Eye (tissue), 1 donor: Measurements from ENCODE around the gene DMRTC2.
A peak's percentile ranks its signal among the peaks of the same experiment; 100 is the strongest.
"Not testable (repeated sequence)": the region's sequence is repeated elsewhere in the genome, so short reads cannot be mapped to it uniquely, and the experiment has no call there.

Experiments
- DNase-seq: peaks from one replicate; pipeline ENCODE4 v3.0.0-alpha.2; 2015

DMRTC2 gene

GRCh38 chr19:41871573-41872383 lies 26.9 kb downstream of the DMRTC2 start:
- no peak for DNase-seq

DNA sequence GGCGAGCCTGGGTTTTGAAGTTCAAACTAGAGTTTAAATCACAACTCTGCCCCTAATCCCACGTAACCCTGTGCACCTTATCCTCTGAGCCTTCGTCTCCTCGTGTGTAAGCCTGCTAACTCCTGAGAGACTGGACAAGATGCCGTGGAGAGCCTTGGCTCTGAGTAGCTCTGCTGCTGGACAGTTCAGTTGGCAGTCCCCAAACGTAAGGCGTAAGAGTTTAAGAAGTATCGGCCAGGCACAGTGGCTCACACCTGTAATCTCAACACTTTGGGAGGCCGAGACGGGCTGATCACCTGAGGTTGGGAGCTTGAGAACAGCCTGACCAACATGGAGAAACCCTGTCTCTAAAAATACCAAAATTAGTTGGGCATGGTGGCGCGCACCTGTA lies 27.5 kb downstream of the DMRTC2 start:
- no peak for DNase-seq

DNA sequence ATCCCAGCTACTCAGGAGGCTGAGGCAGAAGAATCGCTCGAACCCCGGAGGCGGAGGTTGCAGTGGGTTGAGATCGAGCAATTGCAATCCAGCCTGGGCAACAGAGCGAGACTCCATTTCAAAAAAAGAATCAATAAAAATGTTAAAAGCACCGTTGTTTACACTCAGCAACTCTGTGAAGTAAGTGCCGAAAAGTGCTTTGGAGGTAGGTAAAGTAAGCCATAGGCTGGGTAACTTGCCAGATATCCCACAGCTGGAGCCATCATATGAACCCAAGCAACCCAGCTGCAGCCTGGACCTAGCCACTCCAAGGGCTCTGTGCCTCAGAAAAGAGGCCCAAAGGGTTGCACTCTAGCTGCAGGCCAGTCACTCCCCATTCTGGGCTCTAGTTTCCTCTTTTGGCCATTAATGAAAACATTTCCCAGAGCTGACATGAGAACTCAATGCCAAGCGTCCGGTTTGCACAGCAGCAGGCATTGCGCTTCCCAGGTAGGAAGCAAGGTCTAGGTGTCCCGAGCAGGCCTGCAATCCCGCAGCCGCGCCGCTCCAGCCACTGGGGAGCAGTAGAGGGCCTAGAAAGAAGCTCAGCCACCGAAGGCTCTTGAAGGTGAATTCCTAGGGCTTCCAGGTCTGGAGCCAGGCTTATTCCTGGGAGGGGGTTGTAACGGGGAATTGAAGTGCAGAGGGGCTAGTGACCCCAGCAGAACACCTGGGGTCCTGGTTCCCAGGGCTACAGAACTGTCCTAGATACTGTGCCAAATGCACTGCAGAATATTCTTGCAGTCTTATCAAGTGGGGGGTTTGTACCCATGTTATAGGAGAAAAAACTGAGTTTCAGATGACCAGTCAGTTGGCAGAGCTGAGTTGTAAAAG lies 28.2 kb downstream of the DMRTC2 start:
- DNase-seq: peak; percentile 71

- not testable (repeated sequence) for DNase-seq
Measured at GRCh38 chr19:41875973-41876372, 31.1 kb downstream of the DMRTC2 start.

GRCh38 chr19:41876847-41877832 lies 32.3 kb downstream of the DMRTC2 start, which contains the start of gene CD79A:
Gene CD79A (plus strand): TSS chr19:41877279. CDS start chr19:41877305, 26 bp downstream.
- DNase-seq: no peak

GRCh38 chr19:41877916-41878905 lies 33.4 kb downstream of the DMRTC2 start:
- DNase-seq: no peak

DNA sequence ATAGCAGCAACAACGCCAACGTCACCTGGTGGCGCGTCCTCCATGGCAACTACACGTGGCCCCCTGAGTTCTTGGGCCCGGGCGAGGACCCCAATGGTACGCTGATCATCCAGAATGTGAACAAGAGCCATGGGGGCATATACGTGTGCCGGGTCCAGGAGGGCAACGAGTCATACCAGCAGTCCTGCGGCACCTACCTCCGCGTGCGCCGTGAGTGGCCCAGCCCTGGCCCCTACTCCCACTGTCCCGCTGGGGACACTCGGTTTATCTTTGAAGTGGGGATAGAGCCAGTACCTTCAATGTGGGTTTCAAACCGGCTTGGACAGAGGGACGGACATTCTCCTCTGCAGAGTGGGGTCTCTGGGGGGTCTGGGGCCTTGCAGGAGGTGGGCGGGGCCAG lies 34.2 kb downstream of the DMRTC2 start:
- no peak for DNase-seq

- DNase-seq: no peak
Measured at GRCh38 chr19:41879670-41880328, 35.0 kb downstream of the DMRTC2 start.

DNA sequence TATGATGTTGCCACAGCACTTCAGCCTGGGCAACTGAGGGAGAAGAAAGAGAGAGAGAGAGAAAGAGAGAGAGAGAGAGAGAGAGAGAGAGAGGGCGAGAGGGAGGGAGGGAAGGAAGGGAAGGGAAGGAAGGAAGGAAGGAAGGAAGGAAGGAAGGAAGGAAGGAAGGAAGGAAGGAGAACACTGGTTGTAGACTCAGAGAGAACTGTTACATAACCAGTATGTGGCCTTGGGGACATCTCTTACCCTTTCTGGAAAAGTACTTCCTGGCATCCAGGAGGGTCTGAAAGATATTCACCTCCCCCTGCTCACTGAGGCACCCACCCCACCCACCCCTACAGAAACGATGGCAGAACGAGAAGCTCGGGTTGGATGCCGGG lies 35.5 kb downstream of the DMRTC2 start:
- no peak for DNase-seq

- DNase-seq: peak; percentile 43
Measured at GRCh38 chr19:41882568-41883462, 38.0 kb downstream of the DMRTC2 start, which contains the start of gene ARHGEF1. Gene ARHGEF1 (plus strand): TSS chr19:41883184. CDS start chr19:41888083, 4,899 bp downstream.

DNA sequence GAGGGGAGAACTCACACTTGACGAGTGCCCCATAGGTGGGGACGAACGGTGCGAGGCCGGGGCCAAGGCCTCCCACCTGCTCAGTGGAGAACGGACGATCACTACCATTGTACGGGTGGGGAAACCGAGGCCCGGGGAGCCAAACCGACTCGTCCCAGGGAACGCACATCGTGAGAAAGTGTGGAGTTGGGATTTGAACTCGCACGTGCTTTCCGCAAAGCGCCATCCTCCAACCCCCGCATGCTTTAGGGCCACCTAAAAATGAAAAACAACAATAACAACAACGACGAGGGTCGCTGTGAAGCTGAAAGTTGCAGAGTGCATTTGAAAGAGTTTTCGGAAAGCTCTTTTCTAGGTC lies 38.6 kb downstream of the DMRTC2 start:
- DNase-seq: no peak

- peak; percentile 96 for DNase-seq
Measured at GRCh38 chr19:41883821-41884733, 39.2 kb downstream of the DMRTC2 start.

DNA sequence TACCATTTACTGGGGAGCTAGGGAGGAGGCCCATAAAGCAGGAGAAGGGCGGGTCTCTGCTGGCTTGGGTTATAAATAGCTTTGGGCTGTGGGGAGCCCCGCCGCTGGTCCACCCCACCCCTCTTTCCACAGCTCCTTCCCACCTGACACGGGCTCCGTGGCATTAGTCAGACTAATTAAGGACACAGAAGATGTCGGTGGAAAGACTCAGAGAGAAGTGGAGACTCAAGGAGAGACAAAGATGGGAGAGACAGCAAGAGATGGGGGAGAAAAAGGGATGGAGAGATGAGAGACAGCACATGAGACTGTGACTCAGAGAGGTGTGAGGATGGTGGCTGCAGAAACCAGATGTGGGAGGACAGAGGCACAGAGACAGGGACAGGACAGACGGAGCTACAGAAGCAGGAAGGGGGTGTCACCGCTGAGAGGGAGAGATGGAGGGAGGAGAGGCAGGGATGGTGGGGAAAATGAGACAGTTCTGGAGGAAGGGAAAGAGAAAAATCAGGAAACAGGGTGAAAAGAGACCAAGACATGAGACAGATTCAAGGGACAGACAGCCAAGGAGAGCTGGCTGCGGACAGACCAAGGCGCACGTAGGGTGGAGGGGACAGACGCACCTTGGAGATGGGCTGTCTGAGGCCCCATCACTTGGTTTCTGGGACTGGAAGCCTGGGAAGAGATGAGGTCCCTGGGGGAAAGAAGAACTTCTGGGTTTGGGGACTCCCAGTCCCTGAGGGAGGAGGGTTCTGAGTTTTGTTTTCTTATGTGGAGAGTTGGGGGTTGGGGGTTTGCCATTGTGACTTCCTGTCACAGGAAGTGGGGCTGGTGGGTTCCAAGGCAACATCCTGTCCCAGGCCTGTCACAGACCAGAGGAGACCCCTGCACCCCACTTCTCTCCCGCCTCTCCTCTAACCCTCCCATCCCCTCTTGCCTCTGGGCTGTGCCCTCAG lies 42.2 kb downstream of the DMRTC2 start:
- DNase-seq: no peak

- no peak for DNase-seq
Measured at GRCh38 chr19:41887711-41888382, 43.0 kb downstream of the DMRTC2 start.

DNA sequence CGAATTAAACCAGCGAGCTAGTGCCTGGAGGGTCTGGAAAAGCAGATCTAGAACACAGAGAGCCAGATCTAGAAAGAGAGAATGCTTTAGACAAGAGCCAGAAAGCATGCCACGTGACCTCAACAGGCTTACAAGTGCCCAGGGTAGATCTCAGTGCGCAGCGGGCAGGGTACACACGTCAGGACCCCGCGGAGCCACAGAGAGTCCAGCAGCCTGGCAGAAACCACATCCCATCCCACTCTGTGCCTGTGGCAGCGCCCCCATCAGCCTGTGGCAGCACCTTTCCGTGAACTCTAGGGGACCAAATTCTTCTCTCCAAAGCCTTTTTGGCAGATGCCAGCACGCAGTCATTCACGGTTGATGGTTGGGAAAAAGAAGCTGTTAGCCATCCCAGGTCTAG lies 44.1 kb downstream of the DMRTC2 start:
- DNase-seq: no peak

DNA sequence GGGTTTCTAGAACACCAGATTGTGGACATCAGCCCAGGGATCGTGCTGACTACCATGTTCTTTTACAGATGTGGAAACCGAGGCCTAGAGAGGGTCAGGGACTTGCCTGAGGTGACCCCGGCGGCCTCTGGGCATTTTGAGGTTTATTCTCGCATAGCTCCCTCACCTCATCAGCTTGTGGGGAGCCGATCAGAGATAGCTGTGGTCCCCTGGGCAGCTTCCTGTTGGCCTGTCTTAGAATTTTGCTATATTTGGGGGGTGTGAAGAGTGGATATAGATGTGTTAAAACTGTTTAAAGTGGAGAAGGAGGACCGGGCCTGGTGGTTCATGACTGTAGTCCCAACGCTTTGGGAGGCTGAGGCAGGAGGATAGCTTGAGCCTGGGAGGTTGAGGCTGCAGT lies 45.1 kb downstream of the DMRTC2 start:
- DNase-seq: no peak

DNA sequence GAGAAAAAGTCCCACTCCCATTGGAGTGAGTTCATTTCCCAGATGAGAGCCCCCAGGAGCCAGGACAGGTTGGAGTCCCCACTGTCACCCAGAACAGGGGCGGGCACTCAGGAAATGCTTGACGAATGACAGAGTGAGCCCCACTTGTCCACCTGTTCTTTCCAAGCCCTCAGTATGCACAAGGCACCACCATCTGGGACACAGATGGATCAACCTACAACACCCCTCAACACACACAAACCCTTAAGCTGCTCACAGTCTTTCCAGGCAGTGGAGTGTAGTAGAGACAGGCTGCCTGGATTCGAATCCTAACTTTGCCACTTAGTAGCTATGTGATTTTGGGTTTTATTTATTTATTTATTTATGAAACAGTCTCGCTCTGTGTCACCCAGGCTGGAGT lies 46.1 kb downstream of the DMRTC2 start:
- no peak for DNase-seq
